WTC11 (cell line): ENCODE data around the gene CALN1. TPM values are rescaled to one million over a fixed set of nuclear protein-coding genes. Genes with fewer than 3 reads are reported as not detected.

Source experiments
- ATAC-seq: fragments of 200-7000 bp; cut with Tn5 transposase; 2 replicates; pipeline ENCODE4 v1.10.0; 2021; ENCODE audit warnings: mild to moderate bottlenecking, moderate library complexity
- CTCF ChIA-PET: fragments of 300-600 bp; sonication (Branson Sonifier 250); formaldehyde crosslinking; loops from one replicate; lab custom pipeline; 2021; ENCODE audit warnings: antibody characterized with exemption; lab: Charles Lee
- POLR2A ChIA-PET: fragments of 350-600 bp; sonication (Branson Sonifier 250); formaldehyde crosslinking; loops from one replicate; lab custom pipeline; 2021; ENCODE audit warnings: antibody characterized with exemption; lab: Charles Lee
- DNase-seq: peaks from one replicate; pipeline ENCODE4 v3.0.0; 2021; ENCODE audit warnings: low spot score
- H3K27ac Mint-ChIP-seq: 2 replicates; pipeline ENCODE4 v1.8.0; 2021; ENCODE audit warnings: mixed read lengths
- H3K27me3 Mint-ChIP-seq: 2 replicates; pipeline ENCODE4 v1.8.0; 2021; ENCODE audit warnings: low read depth, mild to moderate bottlenecking, moderate library complexity, mixed read lengths
- H3K36me3 Mint-ChIP-seq: 2 replicates; pipeline ENCODE4 v1.8.0; 2021; ENCODE audit warnings: mixed read lengths
- H3K4me1 Mint-ChIP-seq: 2 replicates; pipeline ENCODE4 v1.8.0; 2022; ENCODE audit warnings: mixed read lengths
- H3K4me3 Mint-ChIP-seq: 2 replicates; pipeline ENCODE4 v1.8.0; 2021; ENCODE audit warnings: mild to moderate bottlenecking, moderate library complexity, mixed read lengths
- H3K9me3 Mint-ChIP-seq: 2 replicates; pipeline ENCODE4 v1.8.0; 2021; ENCODE audit warnings: mixed read lengths
- ATF2 ChIP-seq: sonication (generic); formaldehyde crosslinking; IDR thresholded peaks from 2 replicates; pipeline ENCODE4 v1.8.1; 2022; ENCODE audit warnings: low read depth, missing genetic modification reagents, borderline replicate concordance
- CREB1 ChIP-seq: sonication (generic); formaldehyde crosslinking; IDR thresholded peaks from 2 replicates; pipeline ENCODE4 v1.8.0; 2023; ENCODE audit warnings: mild to moderate bottlenecking, missing genetic modification reagents
- CREM ChIP-seq: sonication (generic); formaldehyde crosslinking; IDR thresholded peaks from 2 replicates; pipeline ENCODE4 v1.8.1; 2022; ENCODE audit warnings: mild to moderate bottlenecking, missing genetic modification reagents, moderate library complexity
- FOXJ3 ChIP-seq: sonication (generic); formaldehyde crosslinking; IDR thresholded peaks from 2 replicates; pipeline ENCODE4 v1.9.0; 2021; ENCODE audit warnings: missing genetic modification reagents, mild to moderate bottlenecking, borderline replicate concordance
- GRHL2 ChIP-seq: fragments of 250-450 bp; sonication (Bioruptor Pico); IDR thresholded peaks from 2 replicates; pipeline ENCODE4 v1.8.0; 2022; ENCODE audit warnings: mild to moderate bottlenecking, moderate library complexity; ENCODE audit not compliant: insufficient replicate concordance, severe bottlenecking
- GTF2I ChIP-seq: fragments of 250-450 bp; sonication (Bioruptor Pico); conservative IDR thresholded peaks from 2 replicates; pipeline ENCODE4 v1.4.0; 2021; ENCODE audit warnings: mild to moderate bottlenecking
- IRF2 ChIP-seq: sonication (generic); formaldehyde crosslinking; IDR thresholded peaks from 2 replicates; pipeline ENCODE4 v1.8.0; 2022; ENCODE audit warnings: low read depth, missing genetic modification reagents, borderline replicate concordance
- MAX ChIP-seq: sonication (generic); formaldehyde crosslinking; IDR thresholded peaks from 2 replicates; pipeline ENCODE4 v1.8.0; 2022; ENCODE audit warnings: mild to moderate bottlenecking, missing genetic modification reagents
- MLX ChIP-seq: sonication (generic); formaldehyde crosslinking; IDR thresholded peaks from 2 replicates; pipeline ENCODE4 v1.8.1; 2023; ENCODE audit warnings: mild to moderate bottlenecking, missing genetic modification reagents, moderate library complexity
- MXD4 ChIP-seq: fragments of 250-450 bp; sonication (Bioruptor Pico); IDR thresholded peaks from 2 replicates; pipeline ENCODE4 v1.8.0; 2021; ENCODE audit warnings: mild to moderate bottlenecking, moderate library complexity, borderline replicate concordance
- NFATC4 ChIP-seq: fragments of 250-450 bp; sonication (Bioruptor Pico); IDR thresholded peaks from 2 replicates; pipeline ENCODE4 v1.9.0; 2021; ENCODE audit warnings: mild to moderate bottlenecking
- SMAD4 ChIP-seq: sonication (generic); formaldehyde crosslinking; IDR thresholded peaks from 2 replicates; pipeline ENCODE4 v1.8.0; 2022; ENCODE audit warnings: mild to moderate bottlenecking, missing genetic modification reagents
- TCF7 ChIP-seq: sonication (generic); formaldehyde crosslinking; IDR thresholded peaks from 2 replicates; pipeline ENCODE4 v1.8.0; 2022; ENCODE audit warnings: mild to moderate bottlenecking, low read depth, missing genetic modification reagents, moderate library complexity
- TEAD1 ChIP-seq: sonication (generic); formaldehyde crosslinking; IDR thresholded peaks from 2 replicates; pipeline ENCODE4 v1.8.0; 2022; ENCODE audit warnings: mild to moderate bottlenecking, missing genetic modification reagents
- TEAD4 ChIP-seq: sonication (generic); formaldehyde crosslinking; IDR thresholded peaks from 2 replicates; pipeline ENCODE4 v1.8.0; 2022; ENCODE audit warnings: mild to moderate bottlenecking, missing genetic modification reagents
- ZNF532 ChIP-seq: fragments of 250-450 bp; sonication (Bioruptor Pico); IDR thresholded peaks from 2 replicates; pipeline ENCODE4 v1.9.0; 2021; ENCODE audit warnings: mild to moderate bottlenecking, borderline replicate concordance
- total RNA-seq: library from RNA; stranded (reverse); gene quantifications from 3 replicates; pipeline ENCODE4 v1.2.3, GENCODE V29; 2021
- TF ChIP-seq, protein P1 (sequence below): sonication (generic); formaldehyde crosslinking; IDR thresholded peaks from 2 replicates; pipeline ENCODE4 v1.8.1; 2023; ENCODE audit warnings: mild to moderate bottlenecking, moderate library complexity, missing genetic modification reagents
- TF ChIP-seq, protein P2 (sequence below): sonication (generic); formaldehyde crosslinking; IDR thresholded peaks from 2 replicates; pipeline ENCODE4 v1.8.1; 2022; ENCODE audit warnings: low read depth, mild to moderate bottlenecking, moderate library complexity, missing genetic modification reagents, borderline replicate concordance
- TF ChIP-seq, protein P3 (sequence below): fragments of 250-450 bp; sonication (Bioruptor Pico); conservative IDR thresholded peaks from 2 replicates; pipeline ENCODE4 v1.9.0; 2021; ENCODE audit warnings: mild to moderate bottlenecking
- TF ChIP-seq, protein P4 (sequence below): sonication (generic); formaldehyde crosslinking; IDR thresholded peaks from 2 replicates; pipeline ENCODE4 v1.8.1; 2022; ENCODE audit warnings: mild to moderate bottlenecking, missing genetic modification reagents, moderate library complexity, borderline replicate concordance

Gene CALN1
- total RNA-seq, 1 experiment from 2014 or later, result 10.5 TPM

DNA sequence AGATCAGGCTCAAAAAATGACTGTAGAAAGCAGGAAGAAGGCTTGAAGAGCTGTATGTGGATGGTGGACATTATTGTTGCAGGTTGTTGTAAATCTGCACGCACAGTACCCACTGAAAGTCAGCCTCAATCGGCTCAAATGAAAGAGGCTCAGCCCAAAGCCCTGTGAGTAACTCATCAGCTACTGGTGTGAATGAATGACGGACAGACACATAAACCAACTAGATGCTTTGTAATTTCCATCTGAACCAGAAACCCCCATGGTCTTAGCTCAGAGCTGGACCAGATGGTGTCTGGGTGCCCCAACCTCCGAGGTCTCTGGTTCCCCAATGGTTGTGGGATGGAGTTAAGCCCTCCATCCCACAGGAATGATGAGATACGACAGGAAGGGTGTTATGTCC, 7.4 kb downstream of the CALN1 start:
- Mint-ChIP-seq H3K4me3 (no peak overlapping the region), H3K9me3 (no peaks in the 10 kb centered on the region)
- DNase-seq, result no peak
- TF ChIP-seq MLX (no peak), IRF2 (CRISPR knock-in tag) (no peak), NFATC4 (CRISPR knock-in tag) (no peak), CREB1 (CRISPR knock-in tag) (no peak), GRHL2 (no peak), TEAD4 (no peak)
- TF ChIP-seq, protein P1, sequence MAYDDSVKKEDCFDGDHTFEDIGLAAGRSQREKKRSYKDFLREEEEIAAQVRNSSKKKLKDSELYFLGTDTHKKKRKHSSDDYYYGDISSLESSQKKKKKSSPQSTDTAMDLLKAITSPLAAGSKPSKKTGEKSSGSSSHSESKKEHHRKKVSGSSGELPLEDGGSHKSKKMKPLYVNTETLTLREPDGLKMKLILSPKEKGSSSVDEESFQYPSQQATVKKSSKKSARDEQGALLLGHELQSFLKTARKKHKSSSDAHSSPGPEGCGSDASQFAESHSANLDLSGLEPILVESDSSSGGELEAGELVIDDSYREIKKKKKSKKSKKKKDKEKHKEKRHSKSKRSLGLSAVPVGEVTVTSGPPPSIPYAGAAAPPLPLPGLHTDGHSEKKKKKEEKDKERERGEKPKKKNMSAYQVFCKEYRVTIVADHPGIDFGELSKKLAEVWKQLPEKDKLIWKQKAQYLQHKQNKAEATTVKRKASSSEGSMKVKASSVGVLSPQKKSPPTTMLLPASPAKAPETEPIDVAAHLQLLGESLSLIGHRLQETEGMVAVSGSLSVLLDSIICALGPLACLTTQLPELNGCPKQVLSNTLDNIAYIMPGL, result no peak
- TF ChIP-seq, protein P2, sequence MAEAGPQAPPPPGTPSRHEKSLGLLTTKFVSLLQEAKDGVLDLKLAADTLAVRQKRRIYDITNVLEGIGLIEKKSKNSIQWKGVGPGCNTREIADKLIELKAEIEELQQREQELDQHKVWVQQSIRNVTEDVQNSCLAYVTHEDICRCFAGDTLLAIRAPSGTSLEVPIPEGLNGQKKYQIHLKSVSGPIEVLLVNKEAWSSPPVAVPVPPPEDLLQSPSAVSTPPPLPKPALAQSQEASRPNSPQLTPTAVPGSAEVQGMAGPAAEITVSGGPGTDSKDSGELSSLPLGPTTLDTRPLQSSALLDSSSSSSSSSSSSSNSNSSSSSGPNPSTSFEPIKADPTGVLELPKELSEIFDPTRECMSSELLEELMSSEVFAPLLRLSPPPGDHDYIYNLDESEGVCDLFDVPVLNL, result no peak
- TF ChIP-seq, all 79 proteins: peak for 0
- H3K27ac Mint-ChIP-seq, result no peak overlapping the region
- POLR2A ChIA-PET, result no interaction called here
- no peak for ATAC-seq
- peaks cover 3% of the 10 kb centered on the region for H3K4me1 Mint-ChIP-seq
- no peaks in the 10 kb centered on the region for H3K36me3 Mint-ChIP-seq
- CTCF ChIA-PET, result interaction anchor here (2.3 kb wide), 1 partner anchor 243 kb away, joined by 5 read pairs; no protein-coding TSS in a partner anchor
- H3K27me3 Mint-ChIP-seq, result no peaks in the 10 kb centered on the region; the same call in 1 of the 2 replicates

DNA sequence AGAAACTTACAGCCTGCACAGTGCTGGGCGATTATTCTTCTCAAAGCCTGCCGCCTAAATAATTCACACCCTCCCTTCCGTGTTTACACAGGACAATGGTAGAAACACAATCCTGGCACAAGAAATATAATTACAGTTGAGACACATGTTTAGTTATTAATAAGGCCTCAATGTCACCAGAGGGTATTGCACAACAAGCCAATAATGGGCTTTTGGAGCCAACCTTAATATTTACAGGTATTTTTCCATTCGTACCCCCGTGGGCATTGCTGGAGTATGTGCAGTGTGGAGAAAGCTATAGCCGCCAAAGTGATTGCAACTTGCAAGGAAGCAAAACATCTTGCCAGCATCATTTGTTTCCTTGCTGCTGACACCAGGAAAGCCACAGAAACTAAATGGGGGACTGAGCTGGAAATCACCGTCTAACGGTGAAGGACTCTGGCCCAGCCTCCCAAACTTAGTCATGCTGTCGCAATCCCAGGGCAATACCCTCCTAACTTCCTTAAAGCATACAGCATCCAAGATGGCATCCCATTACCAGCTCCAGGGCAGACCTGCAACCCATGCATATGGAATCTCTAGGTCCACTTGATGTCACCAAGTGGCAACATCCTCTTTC, 8.6 kb downstream of the CALN1 start:
- ATAC-seq (no peak), DNase-seq (no peak)
- Mint-ChIP-seq H3K36me3 (no peaks in the 10 kb centered on the region), H3K27me3 (no peaks in the 10 kb centered on the region; the same call in 1 of the 2 replicates), H3K9me3 (no peaks in the 10 kb centered on the region), H3K4me3 (no peak overlapping the region), H3K4me1 (no peaks in the 10 kb centered on the region), H3K27ac (no peak overlapping the region)
- ChIA-PET CTCF (no interaction called here), POLR2A (no interaction called here)
- no peak for TF ChIP-seq MXD4 (CRISPR knock-in tag)
- no peak for TF ChIP-seq TCF7 (CRISPR knock-in tag)
- TF ChIP-seq, protein P3, sequence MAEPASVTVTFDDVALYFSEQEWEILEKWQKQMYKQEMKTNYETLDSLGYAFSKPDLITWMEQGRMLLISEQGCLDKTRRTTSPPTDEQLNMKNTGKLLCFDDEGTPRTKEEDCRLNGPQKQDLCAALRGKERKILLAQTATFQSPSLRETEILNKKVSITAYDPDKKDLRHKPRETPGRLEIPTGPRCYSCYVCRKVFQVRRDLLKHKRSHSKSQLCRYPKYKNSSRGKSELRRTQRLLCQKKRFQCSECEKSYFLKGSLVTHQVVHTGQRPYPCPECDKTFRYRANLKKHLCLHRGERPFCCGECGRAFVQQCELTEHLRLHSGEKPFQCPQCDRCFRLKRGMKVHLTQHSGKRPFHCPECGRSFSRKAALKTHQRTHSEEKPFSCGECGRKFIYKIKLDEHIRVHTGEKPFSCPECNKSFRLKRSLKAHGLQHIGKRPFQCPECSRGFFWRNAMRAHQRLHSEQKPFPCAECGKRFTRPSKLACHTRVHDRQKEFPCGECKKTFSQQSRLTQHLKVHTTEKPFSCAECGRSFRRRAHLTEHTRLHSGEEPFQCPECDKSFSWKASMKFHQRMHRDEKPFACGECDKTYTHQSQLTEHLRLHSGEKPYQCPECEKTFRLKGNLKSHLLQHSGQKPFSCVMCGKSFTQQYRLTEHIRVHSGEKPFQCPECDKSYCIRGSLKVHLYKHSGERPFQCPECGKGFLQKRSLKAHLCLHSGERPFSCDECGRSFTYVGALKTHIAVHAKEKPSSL (CRISPR knock-in tag), result no peak
- no peak for TF ChIP-seq CREB1 (CRISPR knock-in tag)
- no peak for TF ChIP-seq GTF2I (CRISPR knock-in tag)
- TF ChIP-seq, protein P2, result no peak
- TF ChIP-seq ZNF532 (CRISPR knock-in tag), result no peak
- no peak for TF ChIP-seq ATF2
- no peak for TF ChIP-seq SMAD4 (CRISPR knock-in tag)
- no peak for TF ChIP-seq MAX (CRISPR knock-in tag)
- no peak for TF ChIP-seq FOXJ3
- TF ChIP-seq, protein P4, sequence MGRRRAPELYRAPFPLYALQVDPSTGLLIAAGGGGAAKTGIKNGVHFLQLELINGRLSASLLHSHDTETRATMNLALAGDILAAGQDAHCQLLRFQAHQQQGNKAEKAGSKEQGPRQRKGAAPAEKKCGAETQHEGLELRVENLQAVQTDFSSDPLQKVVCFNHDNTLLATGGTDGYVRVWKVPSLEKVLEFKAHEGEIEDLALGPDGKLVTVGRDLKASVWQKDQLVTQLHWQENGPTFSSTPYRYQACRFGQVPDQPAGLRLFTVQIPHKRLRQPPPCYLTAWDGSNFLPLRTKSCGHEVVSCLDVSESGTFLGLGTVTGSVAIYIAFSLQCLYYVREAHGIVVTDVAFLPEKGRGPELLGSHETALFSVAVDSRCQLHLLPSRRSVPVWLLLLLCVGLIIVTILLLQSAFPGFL (CRISPR knock-in tag), result no peak
- no peak for TF ChIP-seq CREM (CRISPR knock-in tag)
- TF ChIP-seq TEAD1, result no peak
